Left renal pelvis (tissue), 4 donors: ENCODE data around the gene GCK. TPM values are rescaled to one million over a fixed set of nuclear protein-coding genes. Genes with fewer than 3 reads are reported as not detected.

Source experiments
- DNase-seq, 4 donors: peaks; one replicate each; pipeline ENCODE4 v3.0.0-alpha.2; 2013; ENCODE audit warnings: low read depth in 4 of 4, low spot score in 3 of 4
- polyA plus RNA-seq, 4 donors: library from polyadenylated mRNA; unstranded; fragments of 120-200 nt; gene quantifications; one replicate each; pipeline ENCODE4 v1.2.1, GENCODE V29; 2013; ENCODE audit not compliant: insufficient read length in 4 of 4

Gene GCK
- polyA plus RNA-seq, 4 donors, result 2.4 to 3.8 (median 2.7) TPM

DNA sequence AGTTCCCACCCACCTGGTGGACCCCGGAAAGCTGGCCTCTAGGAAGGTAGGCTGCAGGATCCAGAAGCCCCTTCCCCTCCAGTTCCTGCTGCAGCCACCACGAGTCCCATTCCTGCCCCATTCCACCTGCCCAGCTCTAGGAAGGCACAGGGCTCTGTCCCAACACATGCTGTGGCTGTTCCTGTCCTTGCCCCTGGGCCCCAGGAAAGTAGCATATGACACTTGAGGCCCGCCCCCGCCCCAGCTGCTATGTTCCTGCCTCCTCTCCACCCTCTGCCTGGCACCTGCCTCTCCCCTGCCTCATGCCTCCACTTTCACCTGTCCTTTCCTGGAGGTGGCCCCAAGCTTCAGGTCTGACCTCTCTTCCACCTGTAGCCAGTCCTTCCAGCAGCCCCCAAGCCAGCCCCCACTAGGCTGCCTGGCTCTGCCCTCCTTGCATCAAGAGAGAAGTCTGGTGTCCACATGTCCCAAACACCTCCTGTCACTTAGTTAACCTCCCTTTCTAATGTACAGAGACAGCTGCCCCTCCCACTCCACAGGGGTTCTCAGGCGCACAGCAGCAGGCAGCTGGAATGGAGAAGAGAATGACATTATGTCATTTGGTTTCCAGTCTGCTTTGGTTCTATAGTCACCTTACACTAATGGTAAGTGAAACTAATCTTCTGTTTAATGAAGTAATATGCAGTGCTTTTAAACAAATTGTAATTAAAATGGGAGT is 34.3 kb upstream of the GCK start:
- no peak for DNase-seq

DNA sequence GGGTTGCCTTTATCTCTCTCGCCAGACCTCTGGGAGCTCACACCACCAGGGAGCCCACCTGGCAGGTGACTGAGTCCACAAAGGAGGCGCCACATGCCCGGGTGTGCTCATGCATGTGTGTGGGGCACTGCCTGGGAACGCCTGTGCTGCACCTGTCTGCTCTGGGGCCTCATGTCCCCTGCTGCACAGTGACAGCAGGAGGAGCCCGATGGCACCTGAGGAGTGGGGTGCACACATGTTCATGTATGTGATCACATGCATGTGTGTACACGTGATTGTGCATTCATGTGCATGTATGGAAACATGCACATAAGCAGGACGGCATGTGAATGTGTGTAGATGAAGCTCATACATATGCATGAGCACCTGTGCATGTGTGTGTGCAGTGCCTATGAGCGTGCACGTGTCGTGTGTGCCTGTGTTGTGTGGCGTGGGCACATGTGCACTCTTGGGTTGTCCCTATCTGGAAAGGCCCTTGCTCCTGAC is 33.6 kb upstream of the GCK start:
- no peak for DNase-seq

DNA sequence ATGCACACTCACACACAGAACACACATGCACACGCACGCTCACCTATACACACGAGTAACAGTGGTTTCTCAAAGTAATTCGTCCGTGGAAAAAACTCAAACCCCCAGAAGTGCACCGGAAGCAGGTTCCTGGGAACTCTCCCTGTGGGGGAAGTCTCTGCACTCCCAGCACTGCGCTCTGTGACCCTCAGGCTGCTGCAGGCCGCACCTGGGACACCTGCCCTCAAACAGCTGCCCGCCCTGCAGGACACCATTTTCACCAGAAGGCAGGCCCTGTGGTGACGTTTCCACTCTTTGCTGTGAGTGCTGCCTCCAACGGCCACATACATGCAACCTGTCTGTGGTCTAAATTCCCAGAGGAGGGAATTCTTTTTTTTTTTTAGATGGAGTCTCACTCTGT is 32.8 kb upstream of the GCK start:
- DNase-seq, result no peak

DNA sequence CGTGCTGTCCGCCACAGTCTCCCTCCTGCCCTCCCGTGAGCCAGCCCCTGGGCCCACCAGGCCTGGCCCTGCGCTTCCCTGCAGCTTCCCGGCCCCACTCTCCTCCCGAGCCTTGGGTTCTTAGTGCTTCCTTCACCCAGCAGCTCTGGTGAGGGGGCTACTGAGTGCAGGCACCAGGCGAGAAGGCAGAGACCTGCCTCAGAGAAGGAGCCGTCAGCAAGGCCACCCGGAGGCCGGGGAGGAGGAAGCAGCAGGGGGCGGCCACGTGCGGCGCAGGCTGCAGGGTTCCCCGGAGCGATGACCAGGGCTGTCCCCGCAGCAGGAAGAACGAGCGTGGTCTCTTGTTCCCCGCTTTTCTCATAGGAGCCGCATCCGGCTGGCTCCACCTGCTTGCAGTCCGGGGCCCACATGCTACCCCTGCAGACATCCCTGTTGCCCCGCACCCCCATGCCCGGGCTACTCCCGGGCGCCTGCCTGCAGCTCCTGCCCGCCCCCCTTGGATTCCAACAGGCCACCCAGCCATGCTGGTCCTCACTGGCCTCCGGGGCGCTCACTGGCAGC is 32.1 kb upstream of the GCK start:
- no peak for DNase-seq

DNA sequence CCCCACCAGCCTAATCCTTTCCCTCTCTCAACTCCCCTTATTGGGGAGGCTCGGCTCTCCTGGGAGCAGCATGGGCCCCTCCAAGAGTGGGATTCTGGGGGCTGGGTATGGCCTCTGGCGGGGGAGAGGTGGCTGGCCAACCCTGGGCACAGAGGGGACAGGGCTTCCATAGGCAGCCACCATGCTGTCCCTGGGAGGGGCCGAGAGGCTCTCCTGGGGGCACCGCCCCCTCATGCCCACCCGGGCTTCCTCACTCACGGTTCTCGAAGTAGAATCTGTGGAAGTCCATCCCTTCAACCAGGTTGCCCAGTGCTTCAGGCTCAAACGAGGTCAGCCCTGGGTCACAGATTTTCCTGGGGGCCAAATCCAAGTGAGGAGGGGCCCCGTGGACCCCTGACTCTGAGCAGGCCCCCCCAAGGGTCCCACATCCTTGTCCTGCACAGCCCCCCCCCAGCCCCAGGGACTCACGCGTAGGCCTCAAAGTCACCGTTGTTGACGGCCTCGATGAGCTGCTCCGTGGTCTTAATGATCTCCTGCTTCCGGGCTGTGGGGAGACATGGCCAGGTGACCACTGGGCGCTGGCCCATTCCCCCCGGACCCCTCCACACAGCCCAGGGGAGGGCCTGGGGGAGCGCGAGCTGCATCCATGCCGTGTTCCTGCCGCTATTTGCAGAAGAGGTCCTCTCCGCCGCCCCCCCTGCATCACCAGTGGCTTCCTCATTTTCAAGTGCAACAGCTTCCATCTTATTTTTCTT is 31.3 kb upstream of the GCK start:
- no peak for DNase-seq

DNA sequence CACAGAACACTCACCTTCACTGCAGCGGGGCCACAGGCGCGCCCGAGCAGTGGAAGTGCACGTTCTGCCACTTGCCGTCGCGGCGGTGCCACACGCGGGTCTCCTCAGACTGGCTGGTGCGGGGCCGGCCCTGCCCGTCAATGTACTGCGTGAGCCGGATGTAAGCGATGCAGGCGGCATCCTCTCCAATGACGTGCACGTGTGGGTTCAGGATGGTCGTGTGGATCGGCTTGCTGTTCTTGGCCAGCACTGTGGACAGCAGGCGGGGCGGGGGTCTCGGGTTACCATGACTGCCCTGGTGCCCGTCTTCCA is 30.8 kb upstream of the GCK start:
- no peak for DNase-seq

DNA sequence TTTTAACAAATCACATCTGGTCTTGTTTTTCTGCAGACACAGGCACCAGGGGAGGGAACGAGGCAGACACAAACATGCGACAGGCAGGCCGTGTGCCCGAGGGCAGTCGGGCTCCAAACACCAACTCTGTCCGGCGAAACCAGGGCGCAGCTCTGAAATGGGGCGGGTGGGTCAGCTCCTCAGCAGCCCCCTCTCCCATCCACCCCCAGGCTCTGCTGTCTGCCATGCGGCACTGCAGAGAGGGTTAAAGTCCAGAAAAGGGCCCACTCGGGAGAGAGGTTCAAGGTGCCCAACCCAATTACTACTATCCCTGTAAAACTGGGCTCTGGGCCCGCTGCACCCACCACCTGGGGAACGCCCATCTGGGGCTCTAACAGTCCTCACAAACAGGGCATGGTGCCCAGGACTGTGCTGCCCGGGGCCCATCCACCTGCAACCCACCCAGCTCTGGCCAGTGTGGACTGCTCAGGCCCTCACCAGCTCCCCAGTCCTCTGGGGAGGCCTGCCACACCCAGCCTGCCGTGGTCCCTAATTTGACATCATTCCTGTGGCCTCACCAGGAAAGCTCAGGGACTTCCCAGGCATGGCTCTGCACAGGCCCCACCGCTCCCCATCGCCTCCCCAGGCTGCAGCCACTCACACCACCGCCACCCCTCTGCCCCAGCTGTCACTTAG is 30.3 kb upstream of the GCK start:
- DNase-seq, result no peak

DNA sequence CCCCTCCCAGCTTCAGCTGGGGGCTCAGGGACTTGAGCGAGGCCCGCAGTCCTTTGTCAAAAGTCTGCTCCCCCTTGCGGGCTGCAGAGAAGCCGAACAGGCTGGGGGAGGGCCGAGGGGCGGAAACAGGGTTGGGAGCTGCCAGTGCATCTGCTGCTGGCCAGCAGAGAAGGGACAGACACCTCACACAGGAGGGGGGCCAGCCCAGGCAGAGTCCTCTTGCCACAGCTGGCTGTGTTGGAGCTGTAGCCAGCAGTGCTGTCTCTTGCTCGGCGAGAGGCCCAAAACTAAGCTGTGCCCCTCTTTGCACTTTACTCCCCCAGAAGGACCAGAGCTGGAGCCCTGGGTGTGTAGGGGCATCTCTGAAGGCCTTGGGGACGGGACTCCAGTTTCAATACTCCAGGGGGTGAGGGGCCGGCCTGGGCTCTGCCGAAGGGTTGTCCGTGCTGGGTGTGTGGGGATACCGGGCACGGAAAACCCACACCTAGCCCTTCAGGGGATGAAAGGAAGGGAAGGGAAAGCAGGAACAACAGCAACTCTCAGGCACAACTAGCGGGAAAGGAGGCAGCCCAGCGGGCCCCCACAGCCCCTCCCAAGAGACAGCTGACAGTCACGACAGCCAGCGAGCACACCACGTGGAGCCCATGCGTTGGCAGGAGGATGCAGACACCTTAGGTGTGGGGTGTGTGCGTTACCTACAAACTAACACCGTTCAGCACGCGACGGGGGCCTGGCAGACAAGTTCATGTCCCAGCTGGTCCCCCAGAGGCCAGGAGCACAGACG is 29.4 kb upstream of the GCK start:
- DNase-seq, result no peak

DNA sequence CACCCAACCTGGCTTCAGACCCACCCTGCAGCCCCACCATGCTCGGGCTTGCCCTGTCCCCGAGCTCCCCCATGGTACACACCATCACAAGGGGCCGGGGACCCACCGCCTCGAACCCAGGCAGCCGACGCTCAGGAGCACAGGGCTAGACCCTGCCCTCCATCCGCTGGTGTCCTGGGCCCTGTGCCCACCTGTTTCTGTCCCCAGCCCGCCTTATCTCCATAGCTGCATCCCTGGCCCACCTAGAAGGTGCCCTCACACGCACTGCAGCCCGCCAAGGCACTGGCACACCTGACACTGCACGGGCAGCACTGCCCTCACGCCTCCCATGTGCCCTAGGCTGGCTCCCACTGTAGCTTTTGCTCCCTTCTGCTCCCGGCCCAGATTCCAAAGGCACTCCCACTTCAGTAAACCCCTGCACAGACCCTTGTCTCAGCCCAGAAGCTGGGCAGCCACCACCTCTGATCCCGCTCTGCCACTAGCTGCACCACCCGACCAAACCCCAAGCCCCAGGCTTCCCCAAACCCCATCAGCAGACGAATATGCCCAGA is 28.7 kb upstream of the GCK start:
- no peak for DNase-seq

DNA sequence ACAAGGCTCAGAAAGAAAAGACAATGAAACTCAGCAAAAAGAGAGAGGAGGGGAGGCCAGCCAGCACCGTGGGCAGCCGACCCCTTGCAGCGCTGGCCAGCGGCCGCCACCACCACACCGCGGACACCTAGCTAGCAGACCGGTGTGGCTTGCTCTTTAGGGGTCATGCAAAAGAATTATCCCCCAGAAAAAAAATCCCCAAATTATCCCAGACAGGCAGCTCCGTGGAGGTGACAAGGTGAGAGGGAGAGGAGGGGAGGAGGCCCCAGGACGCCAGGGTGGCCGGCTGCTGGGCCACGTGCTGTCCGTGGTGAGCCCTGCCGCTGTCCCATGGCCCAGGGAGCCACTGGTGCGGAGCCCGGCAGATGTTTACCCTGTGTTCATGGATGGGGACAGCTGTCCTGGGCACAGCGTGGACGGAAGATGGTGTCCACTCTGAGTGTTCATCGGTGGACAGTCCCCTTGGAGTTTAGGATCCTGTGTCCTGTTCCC is 28.0 kb upstream of the GCK start:
- no peak for DNase-seq

DNA sequence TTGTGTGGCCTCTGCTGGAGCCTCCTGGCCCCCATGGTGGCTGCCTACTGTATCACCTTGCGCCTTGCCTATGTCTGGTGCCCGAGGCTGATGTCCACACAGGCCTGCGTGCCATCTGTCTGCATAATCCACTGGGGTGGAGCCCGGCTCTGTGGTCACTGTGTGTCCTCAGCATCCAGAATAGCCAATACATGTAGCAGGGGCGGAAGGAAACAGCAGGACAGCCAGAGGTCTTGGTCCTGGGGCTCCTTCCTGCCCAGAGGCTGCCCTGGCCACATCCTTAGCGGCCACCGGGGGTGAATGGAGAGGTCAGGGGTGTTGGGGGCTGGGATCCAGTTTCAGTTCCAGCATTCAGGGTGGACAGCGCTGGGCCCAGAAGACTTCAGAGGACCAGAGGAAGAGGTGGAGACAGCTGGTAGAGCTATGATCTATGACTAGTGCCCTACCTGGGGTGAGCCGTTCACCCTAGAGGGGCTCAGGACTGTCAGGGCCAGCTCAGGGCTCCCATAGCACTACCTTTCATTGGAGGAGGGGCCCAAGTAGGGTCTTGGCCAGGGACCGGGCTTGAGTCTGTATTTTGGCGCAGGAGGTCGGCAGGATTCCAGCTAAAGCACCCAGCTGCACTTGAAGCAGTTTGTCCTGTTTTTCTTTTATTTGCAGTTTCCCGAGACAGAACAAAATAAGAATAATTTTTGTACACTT is 27.4 kb upstream of the GCK start:
- DNase-seq, result no peak

DNA sequence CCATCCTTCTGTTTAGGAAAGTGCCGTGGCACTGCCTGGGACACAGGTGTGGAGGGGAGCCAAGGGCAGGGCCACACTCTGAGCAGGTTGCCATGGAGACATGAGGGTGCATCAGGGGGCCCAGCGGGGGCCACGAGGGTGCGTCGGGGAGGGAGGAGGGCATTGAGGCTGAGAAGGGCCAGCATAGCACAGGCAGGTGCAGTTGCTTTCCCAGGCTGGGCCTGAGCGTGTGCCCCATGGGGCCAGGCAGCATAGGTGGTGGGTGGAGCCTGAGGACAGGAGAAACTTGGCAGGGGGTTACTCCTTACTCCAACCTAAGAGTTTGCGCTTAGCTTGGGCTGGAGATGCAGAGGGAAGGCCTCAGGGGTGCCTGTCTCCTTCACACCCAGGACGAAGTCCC is 26.8 kb upstream of the GCK start:
- no peak for DNase-seq

DNA sequence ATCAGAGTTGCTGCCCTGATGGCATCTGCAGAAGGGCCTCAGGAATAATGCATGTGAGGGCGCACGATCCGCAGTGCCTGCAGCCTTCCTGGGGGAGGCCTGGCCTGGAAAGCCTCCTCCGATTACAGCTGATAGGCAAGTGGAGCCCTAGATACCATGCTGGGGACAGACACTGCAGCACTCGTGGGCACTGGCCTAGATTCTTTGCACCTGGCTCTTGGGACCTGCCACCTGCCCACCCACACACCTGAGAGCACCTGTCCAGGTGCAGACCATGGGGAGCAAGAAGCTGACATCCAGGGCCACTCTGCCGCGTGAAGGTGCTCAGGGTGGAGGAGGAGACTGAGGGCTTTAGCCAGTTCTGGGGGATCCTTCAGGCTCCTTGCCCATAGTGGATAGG is 26.3 kb upstream of the GCK start:
- no peak for DNase-seq

DNA sequence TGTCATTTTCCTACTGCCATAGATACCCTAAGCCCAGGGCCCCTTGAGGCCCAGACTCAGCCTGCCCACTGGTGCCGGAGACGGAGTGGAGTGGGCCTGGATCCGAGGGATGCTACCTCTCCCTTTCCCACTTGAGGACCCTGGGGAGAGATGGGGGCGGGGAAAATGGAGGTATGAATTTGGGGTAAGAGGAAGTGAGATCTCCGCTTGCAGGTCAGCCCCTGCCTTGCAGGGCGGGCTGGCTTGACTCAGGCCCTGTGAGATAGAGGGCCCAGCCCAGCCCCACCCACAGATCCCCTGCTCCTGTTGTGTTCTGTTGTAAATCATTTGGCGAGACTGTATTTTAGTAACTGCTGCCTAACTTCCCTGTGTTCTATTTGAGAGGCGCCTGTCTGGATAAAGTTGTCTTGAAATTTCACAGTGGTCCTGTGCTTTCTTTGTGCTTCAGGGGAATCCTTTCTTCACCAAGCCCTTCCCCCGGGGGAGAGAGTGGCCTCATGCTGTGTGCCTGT is 24.7 kb upstream of the GCK start:
- DNase-seq, result no peak

DNA sequence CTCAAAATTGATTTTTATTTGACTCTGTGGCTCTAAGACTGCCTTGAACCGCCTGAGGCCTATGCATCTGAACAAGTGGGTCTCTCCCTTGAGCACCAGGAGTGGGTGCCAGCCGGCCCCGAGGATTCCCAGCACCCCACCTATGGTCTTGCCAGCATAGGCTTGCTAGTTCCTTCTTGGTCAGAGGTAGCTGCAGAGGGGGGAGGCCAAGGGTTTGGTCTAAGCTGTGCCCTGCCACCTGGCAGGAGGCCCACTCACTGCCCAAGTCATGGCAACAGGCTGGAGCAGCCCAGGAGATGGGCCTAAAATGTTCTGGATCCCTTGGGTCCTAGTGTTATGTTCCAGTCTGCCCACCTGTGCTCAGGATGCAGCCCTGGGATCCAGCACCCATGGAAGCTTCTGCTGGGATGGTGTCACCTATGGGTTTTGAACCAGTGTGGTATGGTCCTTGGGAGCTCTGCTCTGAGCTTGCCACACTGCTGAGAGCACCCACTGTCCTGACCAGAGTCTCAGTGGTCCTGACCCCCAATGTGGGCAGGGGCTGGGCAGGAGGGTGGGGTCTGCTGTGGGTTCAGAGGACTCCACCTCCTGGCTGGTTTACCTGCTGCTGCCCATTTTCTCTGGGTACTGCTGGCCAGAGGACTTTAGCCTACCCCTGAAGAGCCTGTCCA is 24.1 kb upstream of the GCK start:
- no peak for DNase-seq

DNA sequence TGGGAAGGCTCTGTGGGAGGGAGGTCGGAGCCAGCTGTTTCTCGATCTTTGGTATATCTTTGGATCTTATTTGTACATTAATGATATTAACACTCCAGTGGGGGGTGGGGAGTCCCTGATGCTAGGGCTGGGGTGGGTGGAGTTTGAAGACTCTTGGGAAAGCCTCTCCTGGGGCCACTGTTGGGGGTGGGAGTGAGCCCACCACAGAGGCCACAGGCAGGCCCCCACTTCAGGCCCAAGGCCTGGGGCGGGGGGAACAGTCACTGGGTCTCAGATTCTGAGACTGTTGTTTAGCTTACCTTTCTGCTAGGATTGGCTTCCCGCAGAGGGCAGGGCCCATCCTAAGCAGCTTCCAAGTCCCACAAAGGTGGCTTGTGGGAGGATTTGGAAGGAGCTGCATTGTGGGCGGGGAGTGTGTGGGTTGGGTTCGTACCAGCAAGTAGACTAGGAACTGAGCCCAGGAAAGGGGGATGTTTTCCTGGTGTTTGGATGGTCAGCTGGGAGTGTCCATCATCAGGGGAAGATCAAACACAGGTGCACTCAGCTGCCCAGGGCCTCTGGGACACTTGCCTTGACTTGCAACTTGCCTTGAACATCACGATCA is 23.4 kb upstream of the GCK start:
- DNase-seq, result no peak

DNA sequence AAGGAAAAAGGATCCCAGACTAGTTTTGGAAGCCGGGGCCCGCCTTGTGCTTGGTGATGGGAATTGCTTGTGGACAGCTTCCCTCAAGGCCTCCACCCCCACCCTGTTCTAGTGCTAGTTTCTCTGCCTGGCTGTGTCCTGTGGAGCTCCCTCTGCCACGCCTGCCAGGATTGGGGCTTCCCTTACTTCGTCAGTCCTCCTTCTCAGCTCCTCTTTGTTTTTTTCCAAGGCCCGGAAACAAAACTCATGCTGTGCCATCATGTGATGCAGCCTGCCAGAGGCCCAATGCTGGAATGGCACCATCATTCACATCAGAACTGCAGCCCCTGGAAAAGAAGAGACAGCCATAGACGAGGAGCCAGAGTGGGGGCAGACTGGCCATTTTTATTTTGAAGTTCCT is 22.8 kb upstream of the GCK start:
- no peak for DNase-seq

DNA sequence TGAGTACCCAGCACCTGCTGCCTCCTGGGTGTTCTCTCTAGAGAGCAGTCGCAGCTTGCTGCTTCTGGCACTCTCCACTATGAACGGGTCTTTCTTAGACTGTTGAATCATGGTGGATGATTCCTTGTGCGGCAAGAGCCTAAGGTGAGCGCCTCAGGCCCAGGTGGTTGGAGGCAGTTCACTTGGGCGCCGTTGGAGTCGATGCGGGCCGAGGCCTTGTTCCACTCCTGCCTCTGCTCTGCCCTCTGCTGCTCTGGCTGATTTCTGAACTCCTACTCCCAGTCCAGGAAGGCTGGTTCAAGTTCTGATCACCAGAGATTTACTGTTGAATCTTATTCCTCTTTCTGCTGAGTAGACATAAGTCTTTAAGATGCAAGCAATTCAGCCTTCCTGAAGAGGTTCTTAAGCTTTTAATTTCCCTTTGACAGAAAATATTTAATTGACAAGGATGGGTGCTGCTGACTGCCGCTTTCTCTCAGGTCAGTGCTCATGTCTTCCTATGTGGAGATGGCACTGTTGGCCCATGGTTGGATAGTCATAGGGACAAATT is 22.0 kb upstream of the GCK start:
- DNase-seq, result no peak
